GM12892 (cell line): ENCODE data around the gene RGS7BP.

Source experiments
- POLR2A ChIP-seq: IDR thresholded peaks from 2 replicates; pipeline ENCODE4 v1.6.1; 2011; ENCODE audit warnings: low read depth, low read length, control low read depth
- POLR2AphosphoS5 ChIP-seq: IDR thresholded peaks from 2 replicates; pipeline ENCODE4 v1.6.1; 2011; ENCODE audit warnings: low read depth, low read length, control low read depth
- TAF1 ChIP-seq: IDR thresholded peaks from 2 replicates; pipeline ENCODE4 v1.6.1; 2011; ENCODE audit warnings: low read depth, mild to moderate bottlenecking, control low read depth, low read length, borderline replicate concordance

- TF ChIP-seq POLR2AphosphoS5 (no peak), POLR2A (no peak), TAF1 (no peak)
These were observed 64.0 kb downstream of the RGS7BP start for GRCh38 chr5:64569858-64570257.
